Fibroblast of lung (primary cell): ENCODE results near the gene TMEM258.

ENCODE experiments used
- EZH2 ChIP-seq: IDR thresholded peaks from 2 replicates; pipeline ENCODE4 v1.5.1; 2012; ENCODE audit warnings: low read length, control low read depth, mild to moderate bottlenecking; ENCODE audit errors: missing control alignments
- TF ChIP-seq, protein P1 (sequence below), 2 donors: IDR thresholded peaks in 1 of 2; conservative IDR thresholded peaks in 1 of 2; 1 replicate in 1 of 2; 2 replicates in 1 of 2; pipeline ENCODE4 v1.5.1; 2011 to 2012; ENCODE audit warnings: low read length in 2 of 2, control low read depth in 1 of 2, inconsistent platforms in 1 of 2, low read depth in 1 of 2, mild to moderate bottlenecking in 1 of 2

DNA sequence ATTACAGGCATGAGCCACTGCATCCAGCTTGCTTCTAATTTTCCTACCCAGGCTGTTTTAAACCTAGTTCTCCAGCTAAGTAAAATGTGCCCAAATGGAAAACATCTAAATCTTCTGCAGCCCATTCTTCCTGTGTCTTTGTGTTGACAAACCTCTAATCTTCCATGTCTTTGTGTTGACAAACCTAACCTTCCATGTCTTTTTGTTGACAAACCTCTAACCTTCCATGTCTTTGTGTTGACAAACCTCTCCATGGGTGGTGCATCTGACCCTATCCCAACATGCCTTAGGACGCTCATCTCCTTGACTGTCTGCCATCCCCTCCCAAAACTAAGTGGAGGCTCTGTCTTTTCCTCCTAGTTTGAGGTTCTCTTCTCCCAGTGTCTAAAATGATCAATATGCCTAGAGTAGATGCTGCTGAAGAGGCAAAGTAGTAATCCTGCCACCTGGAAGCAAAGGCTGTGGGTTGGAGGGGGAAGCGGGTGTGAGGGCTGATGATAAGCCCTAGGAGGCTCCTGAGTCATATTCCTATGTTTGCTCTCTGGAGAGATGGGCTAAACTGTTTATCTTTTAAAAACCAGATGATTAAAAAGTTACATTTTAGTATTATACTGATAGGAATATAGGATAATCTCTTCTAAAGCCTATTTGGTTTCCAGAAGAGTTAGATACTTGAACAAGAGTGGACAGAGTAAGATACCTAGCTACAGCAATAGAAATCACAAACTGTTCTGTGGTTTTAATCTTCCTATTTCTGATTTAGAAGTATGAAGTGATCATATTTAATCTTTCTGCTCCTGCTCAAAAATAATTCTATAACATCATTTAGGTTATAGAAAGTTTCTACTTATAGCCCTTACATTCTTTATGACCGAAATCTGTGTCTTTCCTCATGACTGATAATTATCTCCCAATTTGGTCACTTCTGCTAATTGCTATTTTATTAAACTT lies 8.2 kb upstream of the TMEM258 start:
- TF ChIP-seq, protein P1, sequence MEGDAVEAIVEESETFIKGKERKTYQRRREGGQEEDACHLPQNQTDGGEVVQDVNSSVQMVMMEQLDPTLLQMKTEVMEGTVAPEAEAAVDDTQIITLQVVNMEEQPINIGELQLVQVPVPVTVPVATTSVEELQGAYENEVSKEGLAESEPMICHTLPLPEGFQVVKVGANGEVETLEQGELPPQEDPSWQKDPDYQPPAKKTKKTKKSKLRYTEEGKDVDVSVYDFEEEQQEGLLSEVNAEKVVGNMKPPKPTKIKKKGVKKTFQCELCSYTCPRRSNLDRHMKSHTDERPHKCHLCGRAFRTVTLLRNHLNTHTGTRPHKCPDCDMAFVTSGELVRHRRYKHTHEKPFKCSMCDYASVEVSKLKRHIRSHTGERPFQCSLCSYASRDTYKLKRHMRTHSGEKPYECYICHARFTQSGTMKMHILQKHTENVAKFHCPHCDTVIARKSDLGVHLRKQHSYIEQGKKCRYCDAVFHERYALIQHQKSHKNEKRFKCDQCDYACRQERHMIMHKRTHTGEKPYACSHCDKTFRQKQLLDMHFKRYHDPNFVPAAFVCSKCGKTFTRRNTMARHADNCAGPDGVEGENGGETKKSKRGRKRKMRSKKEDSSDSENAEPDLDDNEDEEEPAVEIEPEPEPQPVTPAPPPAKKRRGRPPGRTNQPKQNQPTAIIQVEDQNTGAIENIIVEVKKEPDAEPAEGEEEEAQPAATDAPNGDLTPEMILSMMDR (conservative IDR thresholded peaks at IDR 0.05 in 1 of 2, IDR thresholded peaks at IDR 0.05 in 1 of 2; ENCODE audit: low read depth in 1 of 2, low read length in 2 of 2) = no peak
- no peak for TF ChIP-seq EZH2
